NCI-H146 (cell line): ENCODE data around the gene POR.

Experiments
- DNase-seq: peaks from one replicate; lab custom pipeline; 2025; lab: John Stamatoyannopoulos, UW

The POR gene

DNA sequence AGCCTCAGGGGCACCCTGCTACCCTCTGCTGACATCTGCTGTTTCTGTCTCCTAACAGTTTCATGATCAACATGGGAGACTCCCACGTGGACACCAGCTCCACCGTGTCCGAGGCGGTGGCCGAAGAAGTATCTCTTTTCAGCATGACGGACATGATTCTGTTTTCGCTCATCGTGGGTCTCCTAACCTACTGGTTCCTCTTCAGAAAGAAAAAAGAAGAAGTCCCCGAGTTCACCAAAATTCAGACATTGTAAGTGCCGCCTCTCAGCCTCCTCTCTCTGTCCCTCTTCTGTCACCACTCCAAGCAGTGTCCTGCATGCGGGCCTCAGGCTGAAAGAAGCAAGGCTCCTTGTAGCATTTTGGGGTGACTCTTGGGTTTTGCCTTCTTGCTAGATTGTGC lies 39.0 kb downstream of the POR start:
- DNase-seq, result no peak

DNA sequence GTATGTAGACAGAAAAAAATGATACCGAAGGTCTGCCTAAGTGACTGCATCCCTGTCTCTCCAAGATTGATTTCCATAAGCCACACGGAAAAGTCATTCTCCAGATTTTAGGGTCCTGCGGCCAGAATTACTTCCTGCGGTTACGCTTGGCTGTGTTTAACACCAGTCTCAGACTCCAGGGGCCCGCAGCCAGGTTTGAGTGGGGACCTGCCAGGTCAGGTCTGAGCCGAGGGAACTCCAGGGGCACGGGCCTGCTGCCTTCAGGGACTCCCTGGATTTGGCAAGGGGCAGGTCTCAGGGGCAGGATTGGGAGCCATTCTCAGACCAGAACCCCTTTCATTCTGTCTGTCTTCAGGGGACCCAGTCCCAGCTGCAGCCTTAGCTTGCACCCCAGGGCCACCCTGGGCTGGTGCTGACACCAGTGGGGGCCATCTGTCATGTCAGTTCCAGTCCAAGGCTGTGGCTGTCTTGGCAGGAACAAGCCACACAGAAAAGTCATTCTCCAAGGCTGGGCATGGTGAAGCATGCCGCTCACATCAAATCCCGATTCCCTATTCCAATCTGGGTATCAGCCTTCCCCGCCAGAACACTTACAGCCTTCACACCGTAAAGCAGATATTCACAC lies 40.5 kb downstream of the POR start:
- DNase-seq, result no peak

DNA sequence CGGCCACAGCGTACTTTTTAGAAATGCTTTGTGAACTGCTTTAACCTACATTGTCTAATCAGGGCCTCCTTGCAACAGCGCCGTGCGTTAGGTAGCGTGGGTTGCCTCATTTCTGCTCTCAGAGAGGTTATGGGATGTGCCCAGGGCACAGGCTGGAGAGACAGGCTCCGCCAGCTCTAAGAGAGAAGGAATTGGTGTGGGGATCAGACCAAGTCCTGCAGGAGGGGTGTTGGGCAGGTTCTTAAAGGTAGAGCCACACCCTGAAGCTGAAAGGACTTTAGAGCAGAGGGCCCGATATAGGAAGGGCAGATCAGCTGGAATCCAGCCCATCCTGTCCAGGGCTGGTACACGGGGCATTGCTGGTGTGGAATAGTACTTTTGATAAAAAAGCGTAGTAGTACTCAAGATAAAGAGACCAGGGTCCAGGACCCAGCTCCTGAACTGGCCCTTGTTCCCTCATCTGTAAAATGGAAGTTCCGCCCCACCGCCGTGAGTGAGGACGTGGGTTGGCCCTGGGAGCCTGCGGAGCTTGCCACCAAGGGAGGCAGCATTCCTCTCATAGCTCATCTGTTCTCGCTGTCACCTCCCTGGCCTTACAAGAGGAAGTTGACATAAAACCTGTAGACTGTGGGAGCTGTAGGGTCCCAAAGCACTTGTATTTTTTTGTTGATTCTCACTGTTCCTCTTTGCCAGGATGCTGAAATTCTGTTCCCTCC lies 42.2 kb downstream of the POR start:
- no peak for DNase-seq

DNA sequence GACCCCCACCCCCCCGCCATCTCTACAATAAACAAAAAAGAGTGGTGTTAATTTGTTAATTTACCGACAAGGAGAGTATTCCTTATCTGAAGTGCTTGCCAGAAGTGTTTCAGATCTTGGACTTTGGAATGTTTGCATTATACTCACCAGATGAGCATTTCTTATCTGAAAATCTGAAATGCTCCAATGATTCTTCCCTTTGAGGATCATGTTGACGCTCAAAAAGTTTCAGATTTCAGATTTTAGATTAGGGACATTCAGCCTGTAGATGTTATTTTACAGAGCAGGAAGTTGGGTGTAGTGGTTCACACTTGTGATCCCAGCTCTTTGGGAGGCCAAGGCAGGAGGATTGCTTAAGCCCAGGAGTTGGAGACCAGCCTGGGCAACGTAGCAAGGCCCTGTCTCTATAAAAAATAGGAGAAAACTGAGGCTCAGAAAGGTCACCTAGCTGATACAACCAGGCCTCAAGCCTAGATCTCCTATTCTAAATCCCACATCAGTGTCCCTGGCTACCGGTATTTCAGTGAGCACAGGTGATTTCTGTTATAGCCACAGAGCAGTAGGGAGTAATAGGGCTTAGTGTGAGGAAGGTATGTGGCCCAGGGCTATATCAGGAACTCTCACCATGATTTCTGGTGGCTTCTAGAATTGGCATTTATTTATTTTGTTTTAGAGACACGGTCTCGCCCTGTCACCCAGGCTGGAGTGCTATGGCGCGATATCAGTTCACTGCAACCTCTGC lies 44.0 kb downstream of the POR start:
- DNase-seq, result no peak

DNA sequence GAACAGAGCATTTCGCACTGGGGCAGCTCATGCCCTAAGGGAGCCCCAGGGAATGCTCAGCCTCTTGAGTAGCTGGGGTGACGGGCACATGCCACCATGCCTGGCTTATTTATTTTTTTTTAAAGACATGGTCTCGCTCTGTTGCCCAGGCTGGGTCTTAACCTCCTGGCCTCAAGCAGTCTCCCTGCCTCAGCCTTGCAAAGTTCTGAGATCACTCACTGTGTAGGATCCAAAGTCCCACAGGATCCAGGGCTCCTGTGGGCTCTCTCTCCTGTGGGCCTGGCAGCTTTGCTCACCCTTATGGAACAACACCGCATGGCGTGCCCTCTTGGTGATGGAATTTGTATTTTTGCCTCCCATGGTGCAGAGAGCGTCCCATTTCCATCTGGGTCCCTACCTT lies 45.4 kb downstream of the POR start:
- no peak for DNase-seq

DNA sequence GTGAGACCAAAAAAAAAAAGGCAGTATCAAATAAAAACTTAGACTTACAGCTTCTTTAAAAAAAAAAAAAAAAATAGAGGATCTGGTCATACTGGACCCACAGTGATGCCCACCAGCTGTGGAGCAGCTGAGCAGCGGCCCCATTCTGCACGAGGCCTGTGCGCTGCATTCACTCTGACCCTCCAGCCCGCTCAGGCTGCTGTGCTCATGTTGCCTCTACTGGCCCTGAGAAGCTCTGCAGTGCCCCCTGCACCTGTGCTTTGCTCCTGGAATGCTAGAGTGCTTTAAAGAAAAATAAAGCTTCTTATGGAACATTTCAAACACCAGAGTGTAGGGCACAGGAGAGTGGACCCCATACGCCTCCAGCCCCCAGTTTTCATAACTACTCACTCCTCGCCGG lies 46.3 kb downstream of the POR start:
- DNase-seq, result no peak

DNA sequence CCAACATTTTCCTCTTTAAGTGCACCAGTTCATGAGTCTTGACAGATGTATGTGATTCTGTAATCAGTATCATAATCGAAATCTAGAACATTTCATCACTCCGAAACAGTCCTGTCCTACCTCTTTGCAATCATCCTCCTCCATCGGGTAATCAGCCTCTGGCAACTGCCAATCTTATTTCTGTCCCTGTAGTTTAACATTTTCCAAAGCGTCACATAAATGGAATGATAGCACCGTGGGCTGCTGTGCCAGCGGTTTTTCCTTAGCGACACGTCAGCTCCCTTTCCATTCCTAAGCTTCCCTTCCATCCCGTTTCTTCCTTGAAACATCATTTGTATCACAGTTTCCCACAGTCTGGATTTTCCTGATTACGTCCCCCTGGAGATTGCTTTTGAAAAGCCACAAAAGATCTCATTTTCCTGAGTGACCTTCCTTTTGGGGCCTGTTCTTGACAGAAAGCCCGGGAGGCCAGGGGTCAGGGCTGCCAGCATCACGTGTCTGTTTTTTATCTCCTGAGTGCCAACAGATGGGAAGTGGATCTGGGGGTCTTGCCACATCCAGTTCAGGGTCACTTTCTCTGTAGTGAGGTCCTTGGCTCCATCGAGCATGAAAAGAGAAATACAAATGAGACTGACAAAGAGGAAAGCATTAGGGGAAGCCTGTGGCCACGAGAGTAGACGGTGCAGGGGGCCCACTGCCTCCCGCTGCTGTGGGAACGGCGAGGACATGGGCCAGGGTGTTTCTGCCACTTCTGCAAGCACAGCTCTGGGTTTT lies 47.8 kb downstream of the POR start:
- no peak for DNase-seq

DNA sequence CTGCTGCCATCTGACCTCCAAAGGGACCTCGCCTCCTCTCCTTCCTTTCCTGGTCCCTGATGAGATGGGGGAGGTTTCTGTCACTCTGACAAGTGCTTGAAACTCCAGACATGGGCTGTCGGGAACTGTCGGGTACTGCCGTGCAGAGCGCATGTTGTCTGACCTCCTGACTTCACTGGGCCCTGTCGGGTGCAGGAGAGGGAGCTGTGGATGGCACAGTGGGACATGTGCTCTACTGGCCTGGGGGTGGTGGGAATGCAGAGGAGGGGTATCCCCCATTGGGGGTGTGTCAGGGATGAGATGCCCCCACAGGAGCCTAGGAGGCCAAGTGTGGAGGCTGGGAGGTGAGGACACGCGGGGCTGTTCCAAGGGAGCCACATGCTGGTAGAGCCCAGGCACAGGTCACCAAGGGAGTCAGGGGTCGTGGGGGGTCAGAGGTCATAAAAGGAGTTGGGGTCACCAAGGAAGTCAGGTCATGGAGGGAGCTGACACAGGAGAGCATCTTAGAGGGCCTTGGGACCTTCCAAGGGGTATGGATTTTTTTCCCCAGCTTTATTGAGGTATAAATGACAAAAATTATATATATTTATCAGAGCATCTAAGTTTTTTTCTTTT lies 48.5 kb downstream of the POR start:
- no peak for DNase-seq

DNA sequence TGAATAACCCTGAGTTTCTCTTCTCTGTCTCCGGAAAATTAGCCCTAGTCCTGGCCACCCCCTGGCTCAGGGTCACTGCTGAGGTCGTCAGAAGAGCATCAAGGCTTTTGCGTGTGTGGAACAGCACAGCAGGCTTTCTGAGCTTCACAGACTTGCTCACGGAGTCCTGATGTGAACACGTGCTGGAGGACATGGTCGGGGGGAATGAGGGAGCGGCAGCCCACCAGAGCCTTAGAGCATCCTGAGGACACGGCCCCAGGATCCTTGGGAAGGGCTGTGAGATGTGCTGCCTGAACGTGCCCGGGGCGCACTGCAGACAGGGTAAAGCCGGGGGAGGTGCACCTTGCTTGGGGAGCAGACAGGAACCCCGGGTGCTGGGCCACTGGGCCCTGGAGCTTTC lies 50.7 kb downstream of the POR start:
- no peak for DNase-seq

DNA sequence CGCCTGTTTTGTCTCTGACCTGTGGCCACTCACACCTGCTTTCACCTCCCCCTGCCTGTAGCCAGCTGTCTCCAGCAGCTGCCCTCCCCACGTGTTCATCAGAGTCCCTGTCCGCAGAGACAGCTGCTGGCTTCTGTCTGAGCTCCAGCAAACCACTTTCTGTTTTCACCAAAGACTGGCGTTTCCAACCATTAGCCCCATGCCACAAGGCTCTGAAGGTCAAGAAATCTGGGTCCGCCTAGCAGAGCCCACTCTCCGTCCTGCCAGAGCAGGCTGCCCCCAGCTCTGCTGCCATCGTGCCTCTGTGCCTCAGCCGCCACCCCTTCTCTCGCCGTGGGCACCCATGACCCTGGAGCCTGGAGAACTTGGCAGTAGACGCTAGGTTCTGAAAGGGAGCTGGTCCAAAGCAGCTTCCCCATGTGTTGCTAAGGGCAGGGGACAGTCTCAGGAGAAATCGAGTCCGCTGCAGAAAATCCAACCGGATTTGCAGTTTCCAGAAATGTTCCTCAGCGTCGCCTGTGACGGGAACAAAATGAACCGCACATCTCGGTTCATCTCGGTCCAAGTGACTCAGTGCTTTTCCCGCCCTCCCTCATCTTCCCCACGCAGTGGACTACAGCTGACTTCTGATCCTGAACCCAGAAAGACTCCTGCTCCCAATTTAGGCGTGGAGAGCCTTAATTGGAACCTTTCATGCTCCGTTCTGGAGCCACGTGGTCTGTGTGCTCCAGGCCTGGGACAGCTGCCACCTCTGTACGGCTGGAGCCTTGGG lies 51.4 kb downstream of the POR start:
- peak; percentile 89 for DNase-seq

DNA sequence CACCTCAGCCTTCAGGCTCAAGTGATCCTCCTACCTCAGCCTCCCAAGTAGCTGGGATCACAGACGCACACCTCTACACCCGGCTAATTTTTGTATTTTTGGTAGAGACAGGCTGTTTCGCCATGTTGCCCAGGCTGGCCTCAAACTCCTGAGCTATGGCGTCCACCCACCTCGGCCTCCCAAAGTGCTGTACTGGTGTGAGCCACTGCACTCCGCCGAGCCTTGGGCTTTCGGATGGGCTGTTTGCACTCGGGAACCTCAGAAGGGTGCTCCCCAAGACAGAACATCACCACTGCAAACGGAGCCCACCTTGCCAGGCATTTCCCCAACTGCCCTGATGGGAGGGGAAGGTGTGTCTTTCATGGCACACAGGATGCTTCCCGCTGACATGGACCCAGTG lies 52.1 kb downstream of the POR start:
- DNase-seq, result no peak

DNA sequence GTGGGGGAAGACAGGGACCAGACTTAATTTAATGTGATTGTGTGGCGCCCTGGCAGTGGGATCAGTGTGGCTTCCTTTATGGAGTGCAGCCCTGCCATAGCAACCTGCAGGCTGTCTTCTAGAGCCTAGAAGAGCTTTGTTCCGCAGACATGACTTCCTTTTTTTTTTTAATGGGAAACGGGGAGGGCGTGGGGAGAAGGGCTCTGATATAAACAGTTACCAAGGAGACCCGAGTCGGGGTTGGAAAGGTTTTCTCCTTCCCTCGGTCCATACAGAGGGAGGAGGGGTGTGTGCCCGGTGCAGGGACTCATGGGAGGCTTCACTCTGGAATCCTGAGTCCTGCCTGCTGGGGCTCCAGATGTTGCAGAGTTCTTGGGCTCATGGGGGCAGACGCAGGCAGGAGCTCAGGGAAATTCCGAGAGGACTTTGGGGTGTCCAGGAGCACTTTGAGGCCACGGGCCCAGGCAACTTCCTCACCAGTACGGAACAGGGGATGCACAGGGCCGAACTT lies 52.6 kb downstream of the POR start:
- DNase-seq, result peak; percentile 39

DNA sequence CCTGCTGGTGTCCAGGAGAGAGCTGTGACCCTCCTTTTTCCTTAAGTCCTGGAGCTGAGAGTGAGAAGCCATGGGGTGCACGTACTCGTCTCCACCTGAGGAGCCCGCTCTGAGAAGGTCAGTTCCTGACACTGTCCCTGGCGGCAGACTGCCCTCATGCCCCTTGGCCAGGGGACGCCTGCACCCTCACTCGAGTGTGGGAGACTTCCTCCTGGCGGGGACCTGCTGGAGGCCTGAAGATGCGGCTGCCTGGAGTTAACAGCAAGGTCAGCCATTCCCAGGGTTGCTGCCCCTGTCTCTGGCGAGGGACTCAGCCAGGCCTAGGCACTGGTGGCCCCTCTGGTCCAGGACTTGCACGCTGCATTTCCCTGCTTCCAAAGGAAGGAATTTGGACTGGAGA lies 53.1 kb downstream of the POR start:
- DNase-seq, result no peak

DNA sequence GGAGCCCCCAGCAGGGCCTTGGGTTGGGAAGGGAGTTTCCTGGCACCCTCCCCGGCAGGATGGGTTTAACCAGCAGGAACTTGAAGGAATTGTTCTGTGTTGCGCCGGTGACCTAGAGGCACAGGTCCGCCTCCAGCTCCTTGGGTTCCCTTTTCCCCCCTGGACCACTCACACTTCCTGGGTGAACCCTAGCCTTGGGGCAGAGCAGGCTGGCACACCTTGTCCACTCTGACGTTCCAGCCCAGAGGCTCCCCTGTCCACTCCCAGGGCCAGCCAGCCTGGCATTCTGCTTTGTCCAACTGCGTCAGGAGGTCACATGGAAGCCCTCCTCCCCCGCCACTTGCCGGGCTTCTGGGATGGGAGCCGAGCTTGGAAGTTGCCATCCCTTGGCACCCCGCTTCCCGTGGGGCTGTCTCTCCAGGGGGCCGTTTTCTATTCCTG lies 53.6 kb downstream of the POR start:
- DNase-seq, result no peak

DNA sequence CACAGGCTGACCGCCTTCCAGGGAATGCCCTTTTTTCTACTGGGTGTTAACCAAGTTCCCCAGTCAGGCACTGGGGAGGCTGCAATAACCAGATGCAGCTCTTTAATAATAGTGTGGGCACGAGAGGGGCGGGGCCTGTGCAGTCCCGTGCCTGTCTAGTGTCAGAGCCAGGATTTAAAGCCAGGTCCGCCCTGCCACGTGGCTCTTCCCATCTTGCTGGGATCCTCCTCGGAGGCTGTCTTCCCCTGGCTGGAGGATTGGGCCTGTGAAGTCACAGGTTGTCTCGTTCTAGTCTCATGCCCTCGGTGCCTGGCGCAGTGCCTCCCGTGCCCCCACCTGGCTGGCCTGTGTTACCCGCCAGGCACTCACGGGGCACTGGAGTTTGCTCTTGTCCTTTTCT lies 54.2 kb downstream of the POR start:
- no peak for DNase-seq

DNA sequence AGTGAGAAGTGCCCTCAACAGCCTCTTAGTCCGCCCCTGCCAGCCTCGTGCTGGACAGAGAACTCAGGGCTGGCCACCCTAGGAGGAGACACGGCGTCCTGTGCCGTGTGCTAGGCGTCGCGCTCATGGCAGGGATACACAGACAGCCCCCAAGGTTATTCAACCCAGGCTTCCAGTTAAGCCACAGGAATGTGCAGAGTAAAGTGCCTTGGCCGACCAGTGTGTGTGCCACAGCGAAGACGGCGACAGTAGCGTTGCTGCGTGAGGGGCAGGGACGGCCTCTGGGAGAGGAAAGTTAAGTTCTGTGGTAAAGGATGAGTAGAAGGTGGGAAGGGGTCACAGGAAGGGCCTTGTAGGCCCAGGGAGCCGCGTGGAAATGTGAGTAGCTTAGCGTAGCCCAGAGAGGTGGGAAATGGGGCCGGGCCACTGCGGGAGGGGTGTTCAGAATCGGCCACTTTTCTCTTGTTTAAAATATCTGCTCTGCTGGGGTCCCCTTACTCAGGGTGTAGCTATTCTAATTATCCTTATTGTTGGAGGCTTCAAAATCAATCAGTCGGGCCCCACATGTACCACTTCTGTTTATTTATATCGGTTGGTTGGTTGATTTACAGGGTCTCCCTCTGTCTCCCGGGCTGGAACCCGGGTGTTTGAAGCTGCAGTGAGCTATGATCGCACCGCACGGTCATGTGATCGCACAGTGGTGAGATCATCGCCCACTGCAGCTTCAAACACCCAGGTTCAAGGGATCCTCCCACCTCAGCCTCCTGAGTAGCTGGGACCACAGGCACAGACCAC lies 54.9 kb downstream of the POR start:
- no peak for DNase-seq

DNA sequence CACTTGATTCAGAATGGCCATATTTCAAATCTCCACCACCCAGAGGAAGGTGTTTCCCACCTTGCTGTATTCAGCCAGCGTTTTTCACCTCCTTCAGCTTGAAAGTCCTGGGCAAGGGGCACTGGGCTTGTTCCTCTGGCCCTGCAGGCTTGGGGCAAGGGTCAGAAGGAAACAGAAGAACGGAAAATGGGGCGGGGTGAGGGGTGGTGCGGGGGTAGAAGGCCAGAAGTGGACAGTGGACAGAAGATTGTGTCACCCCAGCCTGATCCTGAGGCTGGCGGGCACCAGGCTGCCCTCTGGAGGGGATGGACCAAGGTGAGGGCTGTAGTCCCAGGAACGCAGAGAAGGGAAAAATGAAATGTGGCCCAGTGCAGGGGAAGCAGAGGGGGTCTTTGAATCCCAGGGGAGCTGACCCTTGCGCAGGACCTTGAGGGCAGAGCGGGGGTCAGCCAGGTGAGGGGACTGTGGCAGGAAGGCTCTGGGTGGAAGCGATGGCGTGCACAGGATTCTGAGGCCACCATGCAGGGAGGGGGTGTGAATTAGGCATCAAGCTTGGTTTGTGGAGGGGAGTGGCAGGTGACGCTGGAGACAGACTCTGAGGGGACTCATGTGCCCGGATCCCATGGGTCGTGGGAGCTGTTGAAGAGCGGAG lies 56.5 kb downstream of the POR start:
- no peak for DNase-seq

DNA sequence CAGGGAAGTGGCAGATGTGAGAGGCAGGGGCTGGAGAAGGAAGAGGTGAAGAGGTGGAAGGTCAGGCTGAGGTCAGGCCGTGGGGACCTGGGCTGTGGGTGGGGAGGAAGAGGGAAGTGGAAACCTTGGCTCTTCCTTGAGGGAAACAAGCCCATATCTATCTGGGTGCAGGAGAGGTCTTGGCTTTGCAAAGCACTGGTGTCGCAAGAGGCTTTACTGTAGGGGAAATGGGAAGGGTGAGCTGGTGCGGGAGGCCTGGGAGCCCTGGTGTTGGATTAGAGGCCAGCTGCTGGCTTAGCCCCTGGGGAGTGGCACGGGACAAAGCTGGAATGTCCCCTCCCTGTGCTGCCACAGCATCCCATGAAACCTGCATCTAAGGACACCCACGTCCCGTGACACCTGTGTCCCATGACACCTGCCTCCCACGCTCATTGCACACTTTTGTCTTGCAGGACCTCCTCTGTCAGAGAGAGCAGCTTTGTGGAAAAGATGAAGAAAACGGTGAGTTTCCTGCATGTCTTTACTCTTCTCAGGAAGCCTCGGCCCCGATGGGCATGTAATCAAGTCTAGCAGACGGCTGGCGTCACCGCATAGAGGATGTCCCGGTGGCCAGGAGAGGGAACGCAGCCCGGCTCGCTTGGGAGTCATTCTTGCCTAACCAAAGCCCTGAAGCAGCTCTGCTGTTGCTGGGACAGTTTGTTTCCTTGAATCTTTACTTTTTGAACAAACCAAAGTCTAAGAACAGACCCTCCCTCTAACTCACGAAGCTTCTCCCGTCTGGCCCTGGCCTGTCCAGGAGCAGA lies 57.2 kb downstream of the POR start:
- DNase-seq, result no peak

DNA sequence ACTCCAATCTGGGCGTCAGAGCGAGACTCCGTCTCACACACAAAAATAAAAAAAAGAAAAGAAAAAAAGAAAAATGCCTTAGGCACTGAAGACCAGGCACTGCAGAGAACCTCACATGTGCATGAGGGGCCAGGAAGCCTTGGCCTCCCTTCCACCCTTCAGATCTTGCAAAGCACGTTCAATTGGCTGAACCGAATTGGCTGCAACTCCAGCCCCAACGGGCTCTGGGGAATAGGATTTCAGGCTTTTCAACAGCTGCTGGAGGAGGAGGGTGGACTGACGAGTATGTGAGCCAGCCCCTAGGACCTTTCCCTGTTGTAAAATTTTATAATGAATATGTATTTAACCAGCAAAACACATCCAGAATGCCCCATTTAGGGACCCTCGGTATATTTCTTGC lies 62.8 kb downstream of the POR start:
- no peak for DNase-seq
